ENCODE measurements around the gene ANO8. TPM values are rescaled to one million over a fixed set of nuclear protein-coding genes. Genes with fewer than 3 reads are reported as not detected.

Gene ANO8
- polyA plus RNA-seq, 1 of the 3 experiments (the other 2 are of a cell fraction): 7.8 TPM

DNA sequence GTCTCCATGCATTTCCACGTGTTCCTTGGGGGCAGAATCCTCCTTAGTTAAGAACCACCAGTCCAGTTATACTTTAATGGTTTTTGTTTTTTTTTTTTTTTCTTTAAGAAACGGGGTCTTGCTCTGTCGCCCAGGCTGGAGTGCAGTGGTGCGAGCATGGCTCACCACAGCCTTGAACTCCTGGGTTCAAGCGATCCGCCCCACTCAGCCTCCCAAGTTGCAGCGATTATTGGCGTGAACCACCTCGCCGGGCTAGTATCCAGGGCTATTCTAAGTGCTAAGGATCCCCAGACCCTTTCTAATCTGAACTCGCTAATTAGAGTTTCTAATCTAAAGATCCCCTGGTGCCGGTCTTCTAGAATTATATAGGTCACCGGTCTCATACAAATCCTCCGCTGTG, 41.0 kb downstream of the ANO8 start:
- Histone ChIP-seq H3K9me3 (no peaks in the 10 kb centered on the region), H3K36me3 (replicated peaks in 1 of 2; ENCODE audit: control insufficient read depth in 1 of 2, insufficient read depth in 2 of 2, low read length in 1 of 2) (peaks cover 0 to 3% of the 10 kb centered on the region in 2 experiments), H3K4me3 (ENCODE audit: low read depth in 2 of 2, low read length in 1 of 2) (no peak overlapping the region), H4K20me1 (ENCODE audit: insufficient read depth) (no peaks in the 10 kb centered on the region), H3K4me1 (ENCODE audit: control insufficient read depth in 1 of 2, insufficient read depth in 2 of 2, low read depth in 1 of 2, low read length in 1 of 2) (peaks cover 0 to 8% of the 10 kb centered on the region in 2 experiments; a peak in 1 of 4 replicates), H2AFZ (ENCODE audit: low read depth) (no peak overlapping the region), H3K9me2 (no peaks in the 10 kb centered on the region), H3K9ac (no peak overlapping the region), H3K79me2 (ENCODE audit: insufficient read depth) (peaks cover 6% of the 10 kb centered on the region; the same call in 1 of the 2 replicates), H3K4me2 (no peak overlapping the region), H3K27ac (ENCODE audit: low read depth in 2 of 2, low read length in 1 of 2) (no peak overlapping the region), H3F3A (replicated peaks; ENCODE audit: insufficient read depth) (peaks cover 23% of the 10 kb centered on the region), H3K27me3 (ENCODE audit: insufficient read depth) (no peaks in the 10 kb centered on the region)
- 97% methylated on average over 14 of the region's 14 CpGs for WGBS (ENCODE audit: low lambda C conversion rate)
- CTCF ChIA-PET: interaction anchor here (1.2 to 6.0 kb wide), 8 partner anchors 9 to 99 kb away, joined by 4 to 35 read pairs (median 11); partner anchors contain the start of genes ABHD8, ANKLE1, DDA1 and MRPL34
- TF ChIP-seq GABPA (IDR thresholded peaks at IDR 0.05; ENCODE audit: low read depth): no peak
- no peak for TF ChIP-seq GATA2 (CRISPR knock-in tag; IDR thresholded peaks at IDR 0.05)
- no peak for TF ChIP-seq JUND (IDR thresholded peaks at IDR 0.05)
- TF ChIP-seq MEF2A (IDR thresholded peaks at IDR 0.05; ENCODE audit: borderline replicate concordance, low read depth): no peak
- no peak for TF ChIP-seq TAF1 (IDR thresholded peaks at IDR 0.05; ENCODE audit: borderline replicate concordance, low read depth, low read length)
- TF ChIP-seq CTCF (IDR thresholded peaks at IDR 0.05): no peak
- no peak for TF ChIP-seq ZBTB33 (IDR thresholded peaks at IDR 0.05; ENCODE audit: borderline replicate concordance, low read depth)
- POLR2A ChIA-PET: interaction anchor here (1.1 to 1.4 kb wide), 2 partner anchors 12 to 78 kb away, joined by 5 to 7 read pairs; partner anchors contain the start of genes MRPL34 and USE1
- DNase-seq: no peak

DNA sequence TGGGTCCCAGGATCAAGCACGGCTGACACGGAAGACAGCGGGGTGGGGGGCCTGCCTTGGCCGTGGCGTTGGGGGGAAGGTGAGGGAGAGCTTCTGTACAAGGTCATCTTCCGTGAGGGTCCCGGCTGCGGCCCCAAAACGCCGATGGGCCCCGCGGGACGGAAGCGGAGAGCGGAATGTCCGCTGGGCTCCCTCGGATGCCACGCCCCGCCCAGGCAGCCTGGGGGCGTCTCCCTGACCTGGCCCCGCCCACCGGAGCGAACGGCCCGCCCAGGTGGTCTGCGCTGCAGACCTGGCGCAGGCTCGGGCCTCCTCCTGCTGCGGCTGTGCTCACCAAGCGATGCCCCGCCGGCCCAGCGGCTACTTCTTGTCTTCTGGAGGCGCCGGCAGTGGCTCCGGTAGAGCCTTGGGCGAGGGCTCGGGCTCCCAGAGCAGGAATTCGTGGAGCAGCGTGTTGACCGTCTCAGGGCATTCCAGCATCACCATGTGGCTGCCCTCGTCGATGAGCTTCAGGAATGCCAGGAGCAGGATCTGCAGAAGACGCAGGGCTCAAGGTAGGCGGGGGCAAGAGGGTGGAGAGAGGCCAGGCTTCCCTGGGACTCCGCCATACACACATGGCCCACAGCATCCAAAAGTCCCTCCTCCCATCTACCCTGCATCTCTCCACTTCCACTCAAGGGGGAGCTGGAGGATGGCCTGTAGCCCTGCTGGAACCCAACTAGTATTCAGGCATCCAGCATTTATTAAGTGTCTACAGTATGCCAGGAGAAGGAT, 42.2 kb downstream of the ANO8 start:
- peak; percentile 93 for DNase-seq
- H2AFZ ChIP-seq (ENCODE audit: low read depth): peak overlapping the region; percentile 78; the same call in 1 of the 2 replicates
- H3K9ac ChIP-seq: peak overlapping the region; percentile 61; the same call in 1 of the 2 replicates
- peaks cover 0 to 8% of the 10 kb centered on the region in 2 experiments; a peak in 1 of 4 replicates for H3K4me1 ChIP-seq (ENCODE audit: control insufficient read depth in 1 of 2, insufficient read depth in 2 of 2, low read depth in 1 of 2, low read length in 1 of 2)
- H3K9me3 ChIP-seq: no peaks in the 10 kb centered on the region
- H3K4me2 ChIP-seq: peak overlapping the region; percentile 69; the same call in 1 of the 2 replicates
- ChIA-PET POLR2A (interaction anchor here (0.8 to 1.4 kb wide), 4 partner anchors 10 to 77 kb away, joined by 3 to 7 read pairs (median 4); partner anchors contain the start of genes ABHD8, MRPL34 and USE1), CTCF (interaction anchor here (0.7 to 6.0 kb wide), 10 partner anchors 10 to 100 kb away, joined by 3 to 35 read pairs (median 8); partner anchors contain the start of genes ABHD8, ANKLE1, DDA1 and MRPL34)
- peaks cover 23% of the 10 kb centered on the region for H3F3A ChIP-seq (replicated peaks; ENCODE audit: insufficient read depth)
- no peaks in the 10 kb centered on the region for H3K36me3 ChIP-seq (replicated peaks in 1 of 2; ENCODE audit: control insufficient read depth in 1 of 2, insufficient read depth in 2 of 2, low read length in 1 of 2)
- peaks cover 6% of the 10 kb centered on the region; the same call in 1 of the 2 replicates for H3K79me2 ChIP-seq (ENCODE audit: insufficient read depth)
- peak overlapping the region; percentile 38 to 82; a peak in 3 of 4 replicates for H3K27ac ChIP-seq (ENCODE audit: low read depth in 2 of 2, low read length in 1 of 2)
- H3K9me2 ChIP-seq: no peaks in the 10 kb centered on the region
- H3K4me3 ChIP-seq (ENCODE audit: low read depth in 2 of 2, low read length in 1 of 2): peak overlapping the region; percentile 46 to 63
- H4K20me1 ChIP-seq (ENCODE audit: insufficient read depth): no peaks in the 10 kb centered on the region
- WGBS (ENCODE audit: low lambda C conversion rate): 52% methylated on average over 10 of the region's 46 CpGs
- H3K27me3 ChIP-seq (ENCODE audit: insufficient read depth): no peaks in the 10 kb centered on the region
- TF ChIP-seq SMC3 (IDR thresholded peaks at IDR 0.05; ENCODE audit: low read depth, low read length) (peak; percentile 52), TEAD4 (IDR thresholded peaks at IDR 0.05; ENCODE audit: borderline replicate concordance, insufficient read depth) (no peak), RFX5 (IDR thresholded peaks at IDR 0.05; ENCODE audit: low read length) (no peak), EP300 (IDR thresholded peaks at IDR 0.05; ENCODE audit: borderline replicate concordance in 1 of 2, low read depth in 1 of 2, low read length in 1 of 2) (no peak), POLR2AphosphoS5 (IDR thresholded peaks at IDR 0.05; ENCODE audit: low read depth, low read length) (peak; percentile 34), RAD21 (IDR thresholded peaks at IDR 0.05; ENCODE audit: low read length) (peak; percentile 80), GABPA (IDR thresholded peaks at IDR 0.05; ENCODE audit: low read depth) (no peak), FOSL2 (IDR thresholded peaks at IDR 0.05; ENCODE audit: borderline replicate concordance, low read depth) (no peak), RCOR1 (IDR thresholded peaks at IDR 0.05; ENCODE audit: low read length) (peak; percentile 22; the same call in 1 of the 2 replicates), CTCF (IDR thresholded peaks at IDR 0.05) (peak; percentile 67), SIN3A (IDR thresholded peaks at IDR 0.05; ENCODE audit: borderline replicate concordance, low read depth, low read length) (no peak; the same call in 1 of the 2 replicates), ELF1 (IDR thresholded peaks at IDR 0.05) (no peak)
- TF ChIP-seq, protein P1, sequence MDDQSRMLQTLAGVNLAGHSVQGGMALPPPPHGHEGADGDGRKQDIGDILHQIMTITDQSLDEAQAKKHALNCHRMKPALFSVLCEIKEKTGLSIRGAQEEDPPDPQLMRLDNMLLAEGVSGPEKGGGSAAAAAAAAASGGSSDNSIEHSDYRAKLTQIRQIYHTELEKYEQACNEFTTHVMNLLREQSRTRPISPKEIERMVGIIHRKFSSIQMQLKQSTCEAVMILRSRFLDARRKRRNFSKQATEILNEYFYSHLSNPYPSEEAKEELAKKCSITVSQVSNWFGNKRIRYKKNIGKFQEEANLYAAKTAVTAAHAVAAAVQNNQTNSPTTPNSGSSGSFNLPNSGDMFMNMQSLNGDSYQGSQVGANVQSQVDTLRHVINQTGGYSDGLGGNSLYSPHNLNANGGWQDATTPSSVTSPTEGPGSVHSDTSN (IDR thresholded peaks at IDR 0.05): no peak

All from SK-N-SH (cell line).